HG03135 (cell line): ENCODE results near the gene TMC5.

Experiments used
- ATAC-seq: cut with Tn5 transposase; IDR thresholded peaks from one replicate; pipeline ENCODE4 v1.9.1; 2021; ENCODE audit warnings: mild to moderate bottlenecking, moderate library complexity; ENCODE audit not compliant: unreplicated experiment

Gene TMC5

DNA sequence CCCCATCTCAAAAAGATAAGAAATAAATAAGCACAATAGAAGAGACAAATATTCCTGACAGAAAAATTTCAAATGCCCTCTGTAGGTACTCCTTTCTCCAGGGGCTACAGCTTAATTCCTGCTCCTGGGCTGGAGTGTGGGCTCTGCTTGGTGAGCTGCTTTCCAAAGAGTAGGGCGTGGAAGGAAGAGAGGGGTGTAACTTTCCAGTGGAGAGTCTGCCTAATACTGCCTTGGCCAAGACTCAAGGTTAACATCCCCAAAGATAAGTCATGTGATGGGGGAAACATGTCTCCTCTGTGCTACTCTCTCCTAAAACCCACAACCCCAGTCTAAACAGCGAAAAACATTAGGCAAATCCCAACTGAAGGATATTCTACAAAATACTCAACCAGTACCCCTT, 42.7 kb downstream of the TMC5 start:
- ATAC-seq = no peak

- no peak for ATAC-seq
These were observed 46.0 kb downstream of the TMC5 start for GRCh38 chr16:19463468-19464315.

- no peak for ATAC-seq
These were observed 50.6 kb downstream of the TMC5 start for GRCh38 chr16:19468300-19468699.

DNA sequence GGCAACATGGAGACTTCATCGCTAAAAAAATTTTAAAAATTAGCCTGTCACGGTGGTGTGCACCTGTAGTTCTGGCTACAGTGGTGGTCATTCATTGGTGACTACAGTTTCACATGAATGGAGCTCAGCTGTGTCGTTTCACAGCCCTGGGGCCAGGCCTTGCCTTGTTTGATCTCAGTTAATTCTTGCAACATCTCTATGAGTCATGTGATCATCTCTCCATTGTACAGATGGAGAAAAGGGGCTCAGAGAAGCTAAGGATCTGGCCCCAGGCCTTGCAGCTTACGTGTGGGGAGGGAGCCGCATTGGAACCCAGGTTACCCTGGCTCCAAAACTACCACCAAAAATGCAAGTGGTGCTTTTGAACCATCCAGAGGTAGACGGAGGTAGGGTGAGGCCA, 54.8 kb downstream of the TMC5 start:
- ATAC-seq = no peak

GRCh38 chr16:19474617-19475016, 56.9 kb downstream of the TMC5 start:
- ATAC-seq = no peak

DNA sequence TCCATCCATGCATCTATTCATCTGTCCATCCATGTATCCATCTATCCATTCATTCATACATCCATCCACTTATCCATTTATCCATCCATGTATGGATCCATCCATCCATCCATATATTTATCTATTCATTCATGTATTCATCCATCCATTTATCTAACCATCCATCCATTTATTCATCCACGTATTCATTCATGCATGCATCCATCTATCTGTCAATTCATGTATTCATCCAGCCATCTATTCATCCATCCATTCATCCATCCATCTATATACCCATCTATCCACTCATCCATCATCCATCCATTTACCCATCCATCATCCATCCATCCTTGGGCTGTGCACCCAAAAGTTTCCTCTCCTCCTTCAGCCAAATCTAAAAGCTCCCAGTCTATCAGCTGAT, 60.8 kb downstream of the TMC5 start:
- ATAC-seq = no peak

DNA sequence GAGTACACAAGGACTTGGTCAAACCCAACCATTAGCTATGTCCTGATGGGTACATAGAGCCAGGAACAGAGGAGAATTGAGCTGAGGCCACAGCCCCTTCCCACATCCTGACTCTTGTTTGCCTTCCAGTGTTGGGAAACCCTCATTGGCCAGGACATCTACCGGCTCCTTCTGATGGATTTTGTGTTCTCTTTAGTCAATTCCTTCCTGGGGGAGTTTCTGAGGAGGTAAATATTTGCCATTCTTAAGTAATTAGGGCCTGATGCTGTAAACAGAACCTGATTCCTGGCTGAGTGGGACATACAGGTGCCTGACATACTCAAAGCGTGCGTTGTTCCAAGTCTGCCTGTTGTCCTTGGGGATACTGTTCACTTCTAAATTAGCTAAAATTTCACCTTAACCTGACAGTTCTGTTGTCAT, 61.6 kb downstream of the TMC5 start:
- ATAC-seq = no peak

DNA sequence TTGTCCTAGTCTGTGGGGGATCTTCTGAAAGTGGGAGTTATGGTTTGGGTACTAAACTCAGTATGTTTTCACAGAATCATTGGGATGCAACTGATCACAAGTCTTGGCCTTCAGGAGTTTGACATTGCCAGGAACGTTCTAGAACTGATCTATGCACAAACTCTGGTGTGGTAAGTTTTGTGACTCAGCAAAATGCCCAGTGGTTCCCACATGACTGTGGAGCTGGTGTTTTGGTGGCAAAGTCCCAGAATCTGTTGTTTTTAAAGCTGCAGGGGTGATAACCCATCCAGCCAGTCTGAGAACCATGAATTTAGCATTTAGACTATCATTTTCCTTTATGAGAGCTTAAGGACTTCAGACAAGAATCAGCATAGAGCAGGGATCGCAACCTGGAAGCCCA, 63.6 kb downstream of the TMC5 start:
- ATAC-seq = no peak

DNA sequence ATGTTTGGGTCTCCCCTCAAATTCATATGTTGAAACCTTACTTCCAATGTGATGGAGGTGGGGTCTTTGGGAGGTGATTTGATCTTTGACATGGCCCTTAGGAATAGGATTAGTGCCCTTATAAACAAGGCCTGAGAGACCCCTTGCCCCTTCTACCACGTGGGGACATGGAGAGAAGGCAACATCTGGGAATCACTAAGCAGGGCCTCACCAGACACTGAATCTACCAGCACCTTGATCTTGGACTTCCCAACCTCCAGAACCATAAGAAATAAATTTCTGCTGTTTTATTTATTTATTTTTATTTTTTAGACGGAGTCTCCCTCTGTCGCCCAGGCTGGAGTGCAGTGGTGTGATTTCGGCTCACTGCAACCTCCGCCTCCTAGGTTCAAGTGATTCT, 64.1 kb downstream of the TMC5 start:
- no peak for ATAC-seq

DNA sequence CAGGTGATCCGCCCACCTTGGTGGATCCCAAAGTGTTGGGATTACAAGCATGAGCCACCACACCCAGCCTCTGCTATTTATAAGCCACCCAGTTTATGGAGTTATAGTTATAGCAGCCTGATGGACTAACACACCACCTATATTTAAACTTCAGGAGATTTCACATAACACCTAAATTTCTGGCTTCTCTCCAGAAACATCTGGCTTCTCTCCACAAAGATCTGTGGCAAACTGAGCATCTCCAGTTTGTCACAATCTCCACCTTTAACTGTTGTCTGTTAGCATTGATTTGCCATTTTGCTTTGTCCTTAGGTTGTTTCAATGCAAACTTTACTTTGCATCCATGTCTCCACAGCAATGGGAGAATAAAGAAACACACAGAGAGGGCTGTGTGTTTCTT, 64.6 kb downstream of the TMC5 start:
- ATAC-seq = no peak

GRCh38 chr16:19484096-19484495, 66.4 kb downstream of the TMC5 start:
- no peak for ATAC-seq

- ATAC-seq = no peak
These were observed 67.9 kb downstream of the TMC5 start for GRCh38 chr16:19485611-19486010.

GRCh38 chr16:19486051-19486450, 68.4 kb downstream of the TMC5 start:
- no peak for ATAC-seq

DNA sequence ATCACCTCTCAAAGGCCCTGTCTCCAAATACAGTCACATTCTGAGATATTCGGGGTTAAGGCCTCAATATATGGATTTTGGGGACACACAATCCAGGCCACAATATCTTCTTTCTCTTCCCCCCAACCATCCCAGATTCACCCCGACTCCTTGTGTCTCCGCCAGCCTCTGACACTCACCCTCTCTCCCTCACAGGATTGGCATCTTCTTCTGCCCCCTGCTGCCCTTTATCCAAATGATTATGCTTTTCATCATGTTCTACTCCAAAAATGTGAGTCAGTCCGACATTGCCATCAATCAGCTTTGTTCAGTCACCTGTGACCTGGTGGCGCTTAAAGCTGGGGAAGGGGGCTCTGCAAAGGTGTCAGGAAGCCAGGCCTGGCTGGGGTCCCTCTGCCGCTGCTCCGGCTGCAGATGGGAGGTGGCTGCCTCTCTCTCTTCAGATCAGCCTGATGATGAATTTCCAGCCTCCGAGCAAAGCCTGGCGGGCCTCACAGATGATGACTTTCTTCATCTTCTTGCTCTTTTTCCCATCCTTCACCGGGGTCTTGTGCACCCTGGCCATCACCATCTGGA, 69.2 kb downstream of the TMC5 start:
- no peak for ATAC-seq

- no peak for ATAC-seq
These were observed 70.5 kb downstream of the TMC5 start for GRCh38 chr16:19488213-19488640.

DNA sequence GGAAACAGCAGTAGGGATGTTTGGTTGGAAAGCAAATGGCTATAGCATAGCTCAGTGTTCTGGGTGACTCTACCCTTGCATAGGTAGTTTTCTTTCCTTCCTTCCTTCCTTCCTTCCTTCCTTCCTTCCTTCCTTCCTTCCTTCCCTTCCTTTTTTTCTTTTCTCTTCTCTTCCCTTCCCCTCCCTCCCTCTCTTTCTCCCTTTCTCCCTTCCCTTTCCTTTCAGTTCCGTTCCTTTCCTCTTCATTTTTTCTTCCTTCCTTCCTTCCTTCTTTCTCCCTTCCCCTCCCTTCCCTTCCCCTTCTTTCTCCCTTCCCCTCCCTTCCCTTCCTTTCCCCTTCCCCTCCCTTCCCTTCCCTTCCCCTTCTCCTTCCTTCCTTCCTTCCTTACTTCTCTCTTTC, 72.9 kb downstream of the TMC5 start:
- ATAC-seq = no peak

DNA sequence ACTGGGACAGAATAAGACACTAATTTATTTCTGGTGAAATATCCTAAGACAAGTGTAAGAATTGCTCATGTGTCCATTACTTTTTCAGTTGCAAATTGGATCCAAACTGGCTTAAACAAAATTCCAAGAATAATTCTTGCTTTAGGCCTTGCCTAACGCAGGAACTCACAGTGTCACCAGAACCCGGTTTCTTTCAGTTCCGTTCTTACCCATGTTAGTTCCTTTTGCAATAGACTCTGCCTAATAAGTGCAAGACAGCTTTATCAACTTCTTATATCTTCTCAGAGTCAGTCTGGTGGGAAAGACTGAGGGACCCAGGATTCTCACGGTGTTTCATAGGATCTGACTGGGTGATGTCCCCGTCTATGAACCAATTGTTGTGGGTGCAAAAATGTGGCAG, 79.5 kb downstream of the TMC5 start:
- no peak for ATAC-seq

- no peak for ATAC-seq
These were observed 81.3 kb downstream of the TMC5 start for GRCh38 chr16:19499006-19499405.

- ATAC-seq = no peak
These were observed 81.8 kb downstream of the TMC5 start for GRCh38 chr16:19499481-19499880.

GRCh38 chr16:19502395-19503131, 84.9 kb downstream of the TMC5 start:
- no peak for ATAC-seq

DNA sequence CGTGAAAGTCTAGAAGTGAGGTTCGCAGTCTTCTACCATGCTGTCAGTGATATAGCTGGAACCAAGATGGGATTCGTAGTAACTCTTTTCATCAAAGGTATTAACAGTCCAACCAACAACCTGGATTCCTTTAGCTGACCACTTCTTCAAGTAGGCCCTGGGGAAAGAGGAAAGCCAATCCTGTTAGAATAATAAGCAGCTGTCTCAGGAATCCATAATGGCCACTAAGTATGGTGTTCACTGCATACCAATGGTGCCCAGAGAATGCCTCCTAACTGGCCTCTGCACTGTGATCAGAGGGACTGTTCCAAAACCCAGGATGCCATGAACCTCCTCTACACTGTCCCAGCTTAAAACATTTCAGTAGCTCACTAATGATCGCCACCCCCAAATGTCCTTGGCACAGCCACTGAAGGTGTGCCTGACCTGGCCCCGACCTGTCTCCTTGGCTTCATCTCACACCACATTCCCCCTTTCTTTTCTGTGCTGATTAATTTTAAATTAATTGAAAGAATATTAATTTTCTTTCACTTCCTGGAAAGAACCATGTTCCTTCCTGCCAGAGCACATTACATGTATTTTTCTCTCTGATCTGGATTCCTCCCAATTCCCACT, 85.9 kb downstream of the TMC5 start:
- no peak for ATAC-seq
